ENCODE results near the gene REN. TPM values are rescaled to one million over a fixed set of nuclear protein-coding genes. Genes with fewer than 3 reads are reported as not detected.

Gene REN
- total and polyA plus RNA-seq, 2 of the 13 experiments (the other 11 are each of a cell fraction or from before 2014, with no cell fraction given), result not detected

- TF ChIP-seq, protein P1, sequence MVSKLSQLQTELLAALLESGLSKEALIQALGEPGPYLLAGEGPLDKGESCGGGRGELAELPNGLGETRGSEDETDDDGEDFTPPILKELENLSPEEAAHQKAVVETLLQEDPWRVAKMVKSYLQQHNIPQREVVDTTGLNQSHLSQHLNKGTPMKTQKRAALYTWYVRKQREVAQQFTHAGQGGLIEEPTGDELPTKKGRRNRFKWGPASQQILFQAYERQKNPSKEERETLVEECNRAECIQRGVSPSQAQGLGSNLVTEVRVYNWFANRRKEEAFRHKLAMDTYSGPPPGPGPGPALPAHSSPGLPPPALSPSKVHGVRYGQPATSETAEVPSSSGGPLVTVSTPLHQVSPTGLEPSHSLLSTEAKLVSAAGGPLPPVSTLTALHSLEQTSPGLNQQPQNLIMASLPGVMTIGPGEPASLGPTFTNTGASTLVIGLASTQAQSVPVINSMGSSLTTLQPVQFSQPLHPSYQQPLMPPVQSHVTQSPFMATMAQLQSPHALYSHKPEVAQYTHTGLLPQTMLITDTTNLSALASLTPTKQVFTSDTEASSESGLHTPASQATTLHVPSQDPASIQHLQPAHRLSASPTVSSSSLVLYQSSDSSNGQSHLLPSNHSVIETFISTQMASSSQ (IDR thresholded peaks at IDR 0.05; ENCODE audit: low read depth), result no peak
- TF ChIP-seq, protein P1 (CRISPR knock-in tag; IDR thresholded peaks at IDR 0.05; ENCODE audit: borderline replicate concordance), result no peak
- TF ChIP-seq BHLHE40 (IDR thresholded peaks at IDR 0.05; ENCODE audit: low read length) (no peak), ZNF713 (CRISPR knock-in tag; IDR thresholded peaks at IDR 0.05) (no peak), MIXL1 (CRISPR knock-in tag; IDR thresholded peaks at IDR 0.05) (0 out of 2 replicates have a peak, but pooled peaks have one; percentile 34), MTA1 (CRISPR knock-in tag; IDR thresholded peaks at IDR 0.05; ENCODE audit: borderline replicate concordance) (no peak), HOXA3 (CRISPR knock-in tag; IDR thresholded peaks at IDR 0.05) (peak; percentile 26; the same call in 1 of the 2 replicates), XRCC5 (optimal IDR thresholded peaks at IDR 0.05; ENCODE audit: low read length) (peak; percentile 84), FOSL2 (CRISPR knock-in tag; IDR thresholded peaks at IDR 0.05) (0 out of 2 replicates have a peak, but pooled peaks have one; percentile 24), REST (IDR thresholded peaks at IDR 0.05; ENCODE audit: borderline replicate concordance in 1 of 2, low read depth in 1 of 2, low read length in 2 of 2) (no peak), ZNF777 (CRISPR knock-in tag; IDR thresholded peaks at IDR 0.05) (no peak), ZNF687 (CRISPR knock-in tag; IDR thresholded peaks at IDR 0.05) (0 out of 2 replicates have a peak, but pooled peaks have one; percentile 9), SAP130 (CRISPR knock-in tag; IDR thresholded peaks at IDR 0.05; ENCODE audit: low read depth) (peak; percentile 54), ZNF205 (CRISPR knock-in tag; IDR thresholded peaks at IDR 0.05) (peak; percentile 38; the same call in 1 of the 2 replicates), ZNF264 (CRISPR knock-in tag; IDR thresholded peaks at IDR 0.05) (no peak)
- TF ChIP-seq, protein P2, sequence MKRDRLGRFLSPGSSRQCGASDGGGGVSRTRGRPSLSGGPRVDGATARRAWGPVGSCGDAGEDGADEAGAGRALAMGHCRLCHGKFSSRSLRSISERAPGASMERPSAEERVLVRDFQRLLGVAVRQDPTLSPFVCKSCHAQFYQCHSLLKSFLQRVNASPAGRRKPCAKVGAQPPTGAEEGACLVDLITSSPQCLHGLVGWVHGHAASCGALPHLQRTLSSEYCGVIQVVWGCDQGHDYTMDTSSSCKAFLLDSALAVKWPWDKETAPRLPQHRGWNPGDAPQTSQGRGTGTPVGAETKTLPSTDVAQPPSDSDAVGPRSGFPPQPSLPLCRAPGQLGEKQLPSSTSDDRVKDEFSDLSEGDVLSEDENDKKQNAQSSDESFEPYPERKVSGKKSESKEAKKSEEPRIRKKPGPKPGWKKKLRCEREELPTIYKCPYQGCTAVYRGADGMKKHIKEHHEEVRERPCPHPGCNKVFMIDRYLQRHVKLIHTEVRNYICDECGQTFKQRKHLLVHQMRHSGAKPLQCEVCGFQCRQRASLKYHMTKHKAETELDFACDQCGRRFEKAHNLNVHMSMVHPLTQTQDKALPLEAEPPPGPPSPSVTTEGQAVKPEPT (CRISPR knock-in tag; IDR thresholded peaks at IDR 0.05; ENCODE audit: low read depth), result no peak
Observed at GRCh38 chr1:204127597-204128242, 38.4 kb downstream of the REN start (continued).

Measured in HepG2 (cell line).